Spleen (tissue), 7 donors: Measurements from ENCODE around the gene SLC25A45.

Experiments used
- POLR2A ChIP-seq, 3 donors: fragments of 450-650 bp; IDR thresholded peaks; one replicate each; pipeline ENCODE4 v1.5.1; 2017; ENCODE audit warnings: antibody characterized with exemption in 3 of 3, mild to moderate bottlenecking in 1 of 3
- POLR2AphosphoS5 ChIP-seq, 3 donors: sonication (generic); formaldehyde crosslinking; IDR thresholded peaks; one replicate each; pipeline ENCODE4 v1.5.1; 2017; ENCODE audit warnings: antibody characterized with exemption in 3 of 3
- TF ChIP-seq, protein P1 (sequence below), 11 experiments: fragments of 200-600 bp in 7 of 11; fragments of 450-650 bp in 4 of 11; sonication (generic) in 4 of 11; IDR thresholded peaks in 8 of 11; conservative IDR thresholded peaks in 3 of 11; 1 replicate in 7 of 11; 2 replicates in 4 of 11; pipeline versions ENCODE4 v1.4.0 to v1.8.0; 2016 to 2021; ENCODE audit warnings: antibody characterized with exemption in 11 of 11, inconsistent platforms in 4 of 11, mild to moderate bottlenecking in 1 of 11
- donor health status: DM: no; HTN: no; CAD: no; lungs with moderate emphysema.
- donor health status: DM: no; HTN: no; CAD: no.
- donor health status: DM: no; HTN: no; CAD: no.

DNA sequence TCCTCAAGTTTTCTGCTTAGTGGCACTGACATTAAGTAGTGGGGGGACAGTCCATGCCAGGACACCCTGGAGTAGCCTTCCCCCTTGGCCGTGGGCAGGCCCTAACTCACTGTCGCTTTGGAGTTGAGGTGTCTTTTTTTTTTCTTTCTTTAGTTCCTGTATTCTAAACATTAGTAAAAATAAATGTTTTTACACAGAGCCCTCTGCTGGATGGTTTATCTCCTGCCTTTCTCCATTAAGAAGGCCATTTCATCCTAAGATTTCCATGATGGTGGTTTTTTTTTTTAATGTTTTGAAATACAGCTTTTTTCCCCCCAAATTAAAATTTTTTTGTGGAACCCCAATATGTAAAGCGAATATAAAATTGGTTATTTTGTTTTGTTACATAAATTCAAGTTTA, 29.7 kb downstream of the SLC25A45 start:
- TF ChIP-seq, protein P1, sequence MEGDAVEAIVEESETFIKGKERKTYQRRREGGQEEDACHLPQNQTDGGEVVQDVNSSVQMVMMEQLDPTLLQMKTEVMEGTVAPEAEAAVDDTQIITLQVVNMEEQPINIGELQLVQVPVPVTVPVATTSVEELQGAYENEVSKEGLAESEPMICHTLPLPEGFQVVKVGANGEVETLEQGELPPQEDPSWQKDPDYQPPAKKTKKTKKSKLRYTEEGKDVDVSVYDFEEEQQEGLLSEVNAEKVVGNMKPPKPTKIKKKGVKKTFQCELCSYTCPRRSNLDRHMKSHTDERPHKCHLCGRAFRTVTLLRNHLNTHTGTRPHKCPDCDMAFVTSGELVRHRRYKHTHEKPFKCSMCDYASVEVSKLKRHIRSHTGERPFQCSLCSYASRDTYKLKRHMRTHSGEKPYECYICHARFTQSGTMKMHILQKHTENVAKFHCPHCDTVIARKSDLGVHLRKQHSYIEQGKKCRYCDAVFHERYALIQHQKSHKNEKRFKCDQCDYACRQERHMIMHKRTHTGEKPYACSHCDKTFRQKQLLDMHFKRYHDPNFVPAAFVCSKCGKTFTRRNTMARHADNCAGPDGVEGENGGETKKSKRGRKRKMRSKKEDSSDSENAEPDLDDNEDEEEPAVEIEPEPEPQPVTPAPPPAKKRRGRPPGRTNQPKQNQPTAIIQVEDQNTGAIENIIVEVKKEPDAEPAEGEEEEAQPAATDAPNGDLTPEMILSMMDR (IDR thresholded peaks at IDR 0.05 in 8 of 11, conservative IDR thresholded peaks at IDR 0.05 in 3 of 11), result peak in 4 of 11 experiments; percentile 3 to 30 (median 24)
- TF ChIP-seq POLR2AphosphoS5 (IDR thresholded peaks at IDR 0.05) (no peak), POLR2A (IDR thresholded peaks at IDR 0.05) (no peak)
